Fibroblast of lung (primary cell): ENCODE measurements around the gene SERTAD2. TPM values are rescaled to one million over a fixed set of nuclear protein-coding genes. Genes with fewer than 3 reads are reported as not detected.

Experiments
- DNase-seq, 2 donors: peaks; one replicate each; pipeline versions ENCODE4 v3.0.0 to v3.0.0-alpha.2; 2010; ENCODE audit warnings: low read depth in 2 of 2
- H2AFZ ChIP-seq: 2 replicates; pipeline ENCODE4 v1.5.1; 2012; ENCODE audit warnings: low read length, control low read depth, inconsistent platforms
- H3K27ac ChIP-seq: 2 replicates; pipeline ENCODE4 v1.5.1; 2011; ENCODE audit warnings: low read length, control low read depth; ENCODE audit not compliant: insufficient read depth
- H3K27me3 ChIP-seq: 2 replicates; pipeline ENCODE4 v1.5.1; 2011; ENCODE audit warnings: mild to moderate bottlenecking, low read length; ENCODE audit not compliant: control insufficient read depth, insufficient read depth
- H3K36me3 ChIP-seq: 2 replicates; pipeline ENCODE4 v1.5.1; 2011; ENCODE audit warnings: low read length; ENCODE audit not compliant: control insufficient read depth, insufficient read depth
- H3K4me1 ChIP-seq: 2 replicates; pipeline ENCODE4 v1.5.1; 2011; ENCODE audit warnings: low read length; ENCODE audit not compliant: control insufficient read depth, insufficient read depth; ENCODE audit errors: extremely low read depth
- H3K4me2 ChIP-seq: 2 replicates; pipeline ENCODE4 v1.5.1; 2011; ENCODE audit warnings: low read length, control low read depth; ENCODE audit not compliant: insufficient read depth; ENCODE audit errors: extremely low read depth
- H3K4me3 ChIP-seq, 4 experiments: fragments of 200-600 bp in 1 of 4; sonication (generic) in 1 of 4; replicated peaks in 1 of 4; 2 replicates each; pipeline ENCODE4 v1.5.1; 2011 to 2016; ENCODE audit warnings: low read length in 4 of 4, low read depth in 3 of 4, mild to moderate bottlenecking in 3 of 4, control low read depth in 2 of 4, inconsistent platforms in 1 of 4, mixed read lengths in 1 of 4; ENCODE audit not compliant: insufficient read depth in 1 of 4; ENCODE audit errors: control extremely low read depth in 1 of 4
- H3K79me2 ChIP-seq: 2 replicates; pipeline ENCODE4 v1.5.1; 2012; ENCODE audit warnings: mild to moderate bottlenecking, low read length, inconsistent platforms; ENCODE audit not compliant: control insufficient read depth, insufficient read depth
- H3K9ac ChIP-seq: 2 replicates; pipeline ENCODE4 v1.5.1; 2011; ENCODE audit warnings: mild to moderate bottlenecking, low read length, control low read depth; ENCODE audit not compliant: insufficient read depth
- H3K9me3 ChIP-seq: 2 replicates; pipeline ENCODE4 v1.5.1; 2012; ENCODE audit warnings: low read depth, low read length; ENCODE audit not compliant: control insufficient read depth, insufficient read depth
- H4K20me1 ChIP-seq: 2 replicates; pipeline ENCODE4 v1.5.1; 2011; ENCODE audit warnings: low read length; ENCODE audit not compliant: control insufficient read depth, insufficient read depth; ENCODE audit errors: extremely low read depth
- CTCF ChIP-seq, 2 donors: IDR thresholded peaks in 1 of 2; conservative IDR thresholded peaks in 1 of 2; 1 replicate in 1 of 2; 2 replicates in 1 of 2; pipeline ENCODE4 v1.5.1; 2011 to 2012; ENCODE audit warnings: low read length in 2 of 2, control low read depth in 1 of 2, inconsistent platforms in 1 of 2, low read depth in 1 of 2, mild to moderate bottlenecking in 1 of 2
- EZH2 ChIP-seq: IDR thresholded peaks from 2 replicates; pipeline ENCODE4 v1.5.1; 2012; ENCODE audit warnings: low read length, control low read depth, mild to moderate bottlenecking; ENCODE audit errors: missing control alignments
- polyA plus RNA-seq, 2 donors: library from polyadenylated mRNA; depleted of rRNA in 1 of 2; stranded (reverse) in 1 of 2; unstranded in 1 of 2; fragments of >200 nt; gene quantifications; 2 replicates each; pipeline ENCODE4 v1.2.1, GENCODE V29; 2011 to 2012; ENCODE audit warnings: missing spikeins in 1 of 2
- total RNA-seq: library from RNA; depleted of rRNA; stranded (reverse); fragments of >200 nt; gene quantifications from 2 replicates; pipeline ENCODE4 v1.2.1, GENCODE V29; 2014

Gene SERTAD2
- total and polyA plus RNA-seq, 2 donors (not counting 1 experiment from before 2014, with no cell fraction given), result 15.2 to 16.5 TPM

DNA sequence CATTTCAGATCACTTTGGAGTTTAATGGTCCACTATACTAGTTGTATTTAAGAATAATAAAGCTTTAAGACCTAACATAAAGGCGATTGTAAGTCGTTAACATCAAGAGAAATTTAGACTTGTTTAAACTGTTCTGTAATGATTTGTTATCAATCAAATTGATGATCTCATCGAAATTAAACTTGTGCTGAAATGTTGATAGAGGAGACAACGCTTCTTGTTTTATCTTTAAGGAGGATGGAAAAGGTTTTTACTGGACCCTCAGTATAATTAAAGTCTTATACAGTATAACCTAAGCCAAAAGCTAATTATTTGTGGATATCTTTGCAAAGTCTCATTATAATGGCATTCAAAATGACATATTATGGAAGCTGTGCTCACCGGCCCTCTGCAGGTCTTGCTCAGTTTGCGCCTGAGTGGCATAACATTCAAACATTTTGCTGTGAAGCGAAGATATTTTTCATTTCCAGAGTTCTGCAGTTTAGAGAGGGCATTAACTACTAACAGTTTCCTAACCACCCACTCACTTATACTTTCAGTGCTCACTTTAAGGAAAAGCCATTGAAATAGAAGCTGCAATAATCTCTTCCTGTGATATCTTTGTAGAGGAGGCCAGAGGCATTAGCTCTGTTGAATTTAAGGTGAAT is 1.4 kb upstream of the SERTAD2 start:
- Histone ChIP-seq H3K9me3 (no peaks in the 10 kb centered on the region), H3K9ac (no peak overlapping the region), H3K4me1 (peaks cover 16% of the 10 kb centered on the region), H3K4me2 (peak overlapping the region; percentile 65), H3K79me2 (peaks cover 30% of the 10 kb centered on the region), H3K4me3 (peak overlapping the region; percentile 44 to 76 (median 62)), H4K20me1 (no peaks in the 10 kb centered on the region), H2AFZ (no peak overlapping the region), H3K36me3 (no peaks in the 10 kb centered on the region), H3K27me3 (no peaks in the 10 kb centered on the region), H3K27ac (peak overlapping the region; percentile 80)
- DNase-seq, result peak in 1 of 2 donors; percentile 45
- TF ChIP-seq CTCF (conservative IDR thresholded peaks at IDR 0.05 in 1 of 2, IDR thresholded peaks at IDR 0.05 in 1 of 2; ENCODE audit: low read depth in 1 of 2, low read length in 2 of 2) (peak; percentile 12 to 33), EZH2 (no peak)

DNA sequence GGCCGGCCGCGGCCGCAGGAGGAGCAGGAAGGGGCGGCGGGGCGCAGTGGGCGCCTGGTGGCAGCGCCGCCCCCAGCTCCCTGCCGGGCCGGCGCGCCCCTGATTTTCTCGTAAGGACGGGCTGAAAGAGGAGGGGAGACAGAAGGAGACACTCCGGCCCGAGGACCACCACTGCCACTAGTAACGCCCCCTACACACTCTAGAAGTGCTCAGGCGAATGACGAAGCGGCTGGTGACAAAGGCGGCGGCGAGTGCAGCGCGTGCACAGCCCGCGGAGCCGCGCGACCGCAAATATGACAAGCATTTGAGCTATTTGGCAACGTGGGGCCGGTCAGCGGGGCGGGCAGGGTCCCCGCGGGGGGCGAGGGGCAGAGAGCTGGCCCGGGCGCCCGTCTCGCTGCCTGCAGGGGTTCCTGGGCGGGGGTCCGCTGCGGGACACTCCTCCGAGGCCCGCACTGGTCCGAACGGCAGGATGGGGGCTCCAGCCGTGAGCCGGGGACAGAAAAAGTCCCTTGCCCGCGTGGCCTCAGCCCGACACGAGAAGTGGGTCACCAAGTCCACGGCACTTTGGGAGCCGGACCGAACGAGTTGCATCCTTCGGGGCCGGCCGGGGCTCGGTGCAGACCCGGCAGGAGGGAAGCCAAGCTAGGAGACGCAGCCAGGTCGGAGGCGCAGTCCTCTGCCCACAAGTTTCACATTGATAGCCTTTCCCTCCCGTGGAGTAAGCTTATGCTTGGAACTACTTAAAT is 524 bp upstream of the SERTAD2 start:
- Histone ChIP-seq H3K27ac (peak overlapping the region; percentile 80), H3K36me3 (no peaks in the 10 kb centered on the region), H3K9me3 (no peaks in the 10 kb centered on the region), H3K27me3 (no peaks in the 10 kb centered on the region), H3K9ac (peak overlapping the region; percentile 71), H3K4me3 (peak overlapping the region; percentile 44 to 76 (median 62)), H3K4me2 (peak overlapping the region; percentile 65), H2AFZ (no peak overlapping the region), H3K4me1 (peaks cover 16% of the 10 kb centered on the region), H4K20me1 (no peaks in the 10 kb centered on the region), H3K79me2 (peaks cover 38% of the 10 kb centered on the region)
- TF ChIP-seq CTCF (conservative IDR thresholded peaks at IDR 0.05 in 1 of 2, IDR thresholded peaks at IDR 0.05 in 1 of 2; ENCODE audit: low read depth in 1 of 2, low read length in 2 of 2) (no peak), EZH2 (no peak)
- DNase-seq, result peak; percentile 73 to 88

DNA sequence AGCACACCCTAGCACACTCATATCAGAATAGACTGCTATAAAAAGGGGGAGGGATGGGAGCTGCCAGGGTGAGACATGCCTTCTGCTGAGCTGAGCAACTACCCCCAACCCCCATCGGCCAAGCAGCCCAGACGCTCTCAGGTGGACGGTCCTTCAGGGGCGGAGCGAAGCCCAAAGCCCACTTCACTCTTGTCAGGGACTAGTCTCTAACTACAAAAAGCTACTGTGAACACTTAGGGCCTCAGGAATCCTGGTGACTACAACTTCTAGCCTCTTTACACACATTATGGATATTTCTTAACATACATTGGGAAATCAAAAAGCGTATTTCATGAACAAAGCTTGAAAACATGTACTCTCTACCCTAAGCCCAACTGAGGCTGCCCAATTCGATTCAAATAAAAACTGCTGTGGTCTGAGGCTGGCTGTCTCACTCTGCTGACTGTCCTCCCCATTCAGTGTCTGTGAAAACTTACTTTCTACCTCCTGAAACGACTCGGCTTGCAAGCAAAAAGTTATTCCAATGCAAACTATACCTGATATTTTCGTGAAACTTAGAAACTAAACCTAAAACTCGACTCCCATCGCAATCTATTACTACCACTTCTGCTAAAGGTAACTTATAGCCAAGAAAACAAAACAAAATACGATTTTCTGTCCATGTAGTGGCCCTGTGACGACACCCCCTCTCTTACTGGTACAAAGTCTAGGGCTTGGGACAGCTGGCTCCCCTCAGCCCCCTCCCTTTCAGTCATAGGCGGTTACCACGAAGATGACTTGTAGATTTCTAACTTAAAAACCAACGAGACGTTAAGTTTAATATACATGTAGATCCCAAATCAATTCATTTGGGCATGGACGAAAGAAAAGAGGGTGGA is 1.2 kb downstream of the SERTAD2 start:
- peak overlapping the region; percentile 77 to 92 (median 88) for H3K4me3 ChIP-seq
- no peaks in the 10 kb centered on the region for H3K27me3 ChIP-seq
- H3K4me1 ChIP-seq, result peaks cover 16% of the 10 kb centered on the region
- H3K9me3 ChIP-seq, result no peaks in the 10 kb centered on the region
- H3K27ac ChIP-seq, result peak overlapping the region; percentile 90
- no peaks in the 10 kb centered on the region for H3K36me3 ChIP-seq
- peak; percentile 67 to 85 for DNase-seq
- H3K79me2 ChIP-seq, result peaks cover 55% of the 10 kb centered on the region
- peak overlapping the region; percentile 100 for H3K4me2 ChIP-seq
- H3K9ac ChIP-seq, result peak overlapping the region; percentile 95
- H2AFZ ChIP-seq, result no peak overlapping the region
- TF ChIP-seq CTCF (conservative IDR thresholded peaks at IDR 0.05 in 1 of 2, IDR thresholded peaks at IDR 0.05 in 1 of 2; ENCODE audit: low read depth in 1 of 2, low read length in 2 of 2) (no peak), EZH2 (no peak)
- H4K20me1 ChIP-seq, result no peaks in the 10 kb centered on the region
